MM.1S (cell line): ENCODE measurements around the gene NONO.
"Not testable (repeated sequence)": the region's sequence is repeated elsewhere in the genome, so short reads cannot be mapped to it uniquely, and the experiment has no call there.

Source experiments
- EZH2phosphoT487 ChIP-seq: fragments of 300-600 bp; sonication (generic); IDR thresholded peaks from 2 replicates; pipeline ENCODE4 v1.6.1; 2018; ENCODE audit warnings: antibody characterized with exemption, low read length
- TF ChIP-seq, protein P1 (sequence below): fragments of 300-600 bp; sonication (generic); IDR thresholded peaks from 2 replicates; pipeline ENCODE4 v1.5.1; 2016; ENCODE audit warnings: antibody characterized with exemption, low read length, mixed read lengths

DNA sequence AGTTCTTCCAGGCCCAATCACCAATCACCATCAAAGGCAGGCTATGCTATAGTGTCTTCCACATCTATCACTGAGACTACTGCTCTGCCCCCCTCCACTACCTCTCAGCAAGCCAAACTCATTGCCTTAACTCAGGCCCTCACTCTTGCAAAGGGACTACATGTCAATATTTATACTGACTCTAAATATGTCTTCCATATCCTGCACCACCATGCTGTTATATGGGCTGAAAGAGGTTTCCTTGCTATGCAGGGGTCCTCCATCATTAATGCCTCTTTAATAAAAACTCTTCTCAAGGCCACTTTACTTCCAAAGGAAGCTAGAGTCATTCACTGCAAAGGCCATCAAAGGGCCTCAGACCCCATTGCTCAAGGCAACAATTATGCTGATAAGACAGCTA lies 14.8 kb upstream of the NONO start:
- TF ChIP-seq, protein P1, sequence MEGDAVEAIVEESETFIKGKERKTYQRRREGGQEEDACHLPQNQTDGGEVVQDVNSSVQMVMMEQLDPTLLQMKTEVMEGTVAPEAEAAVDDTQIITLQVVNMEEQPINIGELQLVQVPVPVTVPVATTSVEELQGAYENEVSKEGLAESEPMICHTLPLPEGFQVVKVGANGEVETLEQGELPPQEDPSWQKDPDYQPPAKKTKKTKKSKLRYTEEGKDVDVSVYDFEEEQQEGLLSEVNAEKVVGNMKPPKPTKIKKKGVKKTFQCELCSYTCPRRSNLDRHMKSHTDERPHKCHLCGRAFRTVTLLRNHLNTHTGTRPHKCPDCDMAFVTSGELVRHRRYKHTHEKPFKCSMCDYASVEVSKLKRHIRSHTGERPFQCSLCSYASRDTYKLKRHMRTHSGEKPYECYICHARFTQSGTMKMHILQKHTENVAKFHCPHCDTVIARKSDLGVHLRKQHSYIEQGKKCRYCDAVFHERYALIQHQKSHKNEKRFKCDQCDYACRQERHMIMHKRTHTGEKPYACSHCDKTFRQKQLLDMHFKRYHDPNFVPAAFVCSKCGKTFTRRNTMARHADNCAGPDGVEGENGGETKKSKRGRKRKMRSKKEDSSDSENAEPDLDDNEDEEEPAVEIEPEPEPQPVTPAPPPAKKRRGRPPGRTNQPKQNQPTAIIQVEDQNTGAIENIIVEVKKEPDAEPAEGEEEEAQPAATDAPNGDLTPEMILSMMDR, result not testable (repeated sequence)
- not testable (repeated sequence) for TF ChIP-seq EZH2phosphoT487
